ENCODE measurements around the gene KCNA1.

The KCNA1 gene

DNA sequence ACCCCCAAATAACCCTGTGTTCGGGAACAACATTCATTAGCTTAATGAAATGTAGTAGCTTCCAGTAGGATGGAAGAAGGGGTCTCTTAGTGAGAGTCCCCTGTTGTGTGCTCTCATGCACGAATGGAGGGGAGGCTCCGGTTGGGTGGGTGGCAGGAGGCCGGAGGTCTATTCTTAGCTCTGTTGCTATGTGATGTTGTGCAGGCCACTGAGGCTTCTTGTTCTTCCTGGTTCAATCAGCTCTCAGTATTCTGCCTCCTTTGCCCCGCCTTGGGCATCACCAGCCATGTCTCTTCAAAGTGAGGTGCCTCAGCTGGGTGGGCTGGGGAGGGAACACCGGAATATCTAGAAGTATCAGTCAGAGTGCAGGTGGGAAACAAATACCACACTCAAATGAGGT, 50.8 kb downstream of the KCNA1 start:
- no peak for DNase-seq (ENCODE audit: low read depth)

DNA sequence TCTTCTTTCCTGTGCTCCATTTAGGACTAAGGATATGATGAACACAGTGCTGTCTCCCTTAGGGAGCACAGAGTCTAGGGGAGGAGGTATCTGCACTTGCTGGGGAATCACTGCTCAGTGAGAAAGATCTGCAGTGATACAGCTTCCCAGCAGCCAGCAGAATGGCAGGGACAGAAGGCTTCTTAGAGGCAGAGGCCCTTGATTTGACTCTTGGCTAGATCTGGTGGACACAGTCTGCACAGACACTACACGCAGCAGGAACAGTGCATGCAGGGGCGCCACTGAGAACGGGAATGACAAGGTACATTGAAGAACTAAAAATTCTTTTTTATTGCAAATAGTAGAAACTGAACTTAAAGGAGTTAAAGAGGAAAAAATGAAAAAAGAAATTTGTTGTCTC, 51.6 kb downstream of the KCNA1 start:
- no peak for DNase-seq (ENCODE audit: low read depth)

DNA sequence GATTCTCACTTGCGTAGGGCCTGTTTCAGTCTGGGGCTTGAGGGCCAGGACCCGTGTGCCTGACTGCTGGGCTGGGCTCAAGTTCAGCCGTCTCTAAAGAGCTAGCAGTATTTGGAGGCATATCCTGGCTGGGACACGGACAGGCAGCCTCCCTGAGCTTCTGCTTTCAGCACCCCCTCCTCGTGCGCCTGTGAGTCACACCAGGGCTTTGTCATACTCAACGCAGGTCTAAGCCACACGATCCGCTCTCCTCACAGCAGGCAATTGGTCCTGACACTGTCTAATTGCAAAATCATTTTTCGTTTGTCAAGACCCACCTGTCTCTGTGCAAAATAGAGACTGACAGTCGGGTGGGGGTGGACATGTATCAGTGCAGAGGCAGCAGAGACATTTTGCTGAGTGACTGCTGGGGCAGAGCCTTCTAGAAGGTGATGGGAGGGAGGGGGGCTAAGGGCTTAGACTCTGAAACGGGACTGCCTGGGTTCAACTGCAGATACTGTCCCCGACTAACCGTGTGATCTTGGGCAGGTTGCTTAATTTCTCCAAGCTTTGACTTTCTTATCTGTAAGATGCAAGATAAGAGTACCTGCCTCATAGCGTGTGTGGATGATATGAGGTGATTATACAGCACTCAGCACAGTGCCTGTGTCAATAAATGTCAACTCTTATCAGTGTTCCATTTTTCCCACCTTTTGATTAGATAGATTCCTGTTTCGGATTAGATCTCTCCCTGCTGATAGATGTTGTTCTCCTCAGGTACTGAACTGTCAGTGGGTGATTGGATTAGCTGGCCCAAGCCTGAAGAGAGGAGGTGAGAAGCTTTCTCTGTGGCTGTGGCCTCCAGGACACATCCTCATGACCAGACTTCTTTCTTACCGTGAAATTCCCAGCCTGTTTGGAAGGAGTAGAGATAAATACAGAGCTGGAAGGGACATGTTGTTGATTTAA, 53.1 kb downstream of the KCNA1 start:
- no peak for DNase-seq (ENCODE audit: low read depth)

Measured in stimulated activated CD8-positive, alpha-beta memory T cell treated with anti-CD3 and anti-CD28 coated beads, Interleukin-4, amount 100 ng/mL, for 24 hours (primary cell).